Esophagus mucosa (tissue), 1 donor: Measurements from ENCODE around the gene PRKCH. TPM values are rescaled to one million over a fixed set of nuclear protein-coding genes. Genes with fewer than 3 reads are reported as not detected.

ENCODE experiments used
- ATAC-seq: fragments of 200-7000 bp; cut with Tn5 transposase; one replicate; pipeline ENCODE4 v1.9.1; 2020
- total RNA-seq: library from RNA; stranded (reverse); gene quantifications from one replicate; pipeline ENCODE4 v1.2.4, GENCODE V29; 2023
- donor health status: DM: yes; HTN: yes; CAD: no.

PRKCH gene
- total RNA-seq, 1 donor from 2014 or later = 48.2 TPM

DNA sequence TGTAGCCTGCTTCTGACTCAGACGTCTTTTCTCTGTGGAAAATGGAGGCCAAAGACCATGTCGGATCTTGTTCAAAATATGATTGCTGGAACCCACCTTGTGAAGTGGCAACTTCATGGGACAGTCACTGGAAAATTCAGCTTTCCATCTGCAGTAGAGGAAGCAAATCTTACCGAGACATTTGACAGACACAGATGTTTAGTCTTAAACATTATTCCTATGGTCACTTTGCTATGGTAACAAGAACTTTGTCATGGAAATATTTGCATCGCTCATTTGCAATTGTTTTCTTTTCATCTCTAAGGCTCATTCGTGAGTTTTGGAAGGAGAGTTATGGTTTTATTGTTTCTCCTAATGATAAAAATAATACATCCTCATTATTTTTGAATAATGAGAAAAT is 275.6 kb downstream of the PRKCH start:
- no peak for ATAC-seq

DNA sequence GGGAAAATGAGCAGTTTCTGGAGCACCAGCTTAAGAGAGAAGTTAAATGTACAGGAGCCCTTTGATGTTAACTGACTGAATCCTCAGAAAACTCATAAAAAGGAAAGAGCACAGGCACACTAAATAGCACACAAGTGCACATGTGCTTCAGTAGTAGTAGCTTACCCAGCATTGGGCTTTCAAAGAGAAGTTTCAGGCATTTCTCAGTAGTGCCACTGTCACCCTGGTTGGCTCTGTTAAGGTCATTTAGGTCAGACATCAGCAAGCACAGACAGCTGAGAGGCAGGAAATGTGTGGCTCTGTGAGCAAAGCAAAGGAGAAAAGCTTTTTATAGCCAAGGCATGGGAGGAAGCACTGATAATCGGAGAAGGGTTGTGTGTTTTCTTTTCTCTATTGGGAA is 277.6 kb downstream of the PRKCH start:
- no peak for ATAC-seq

GRCh38 chr14:61599942-61600341 is 278.6 kb downstream of the PRKCH start:
- ATAC-seq = no peak

Other genes starting within 250 kb of the PRKCH start
- gene TMEM30B, start 40.2 kb upstream of the PRKCH start, total RNA-seq = 14.7 TPM